H1 (cell line): Measurements from ENCODE around the gene MRPL20. TPM values are rescaled to one million over a fixed set of nuclear protein-coding genes. Genes with fewer than 3 reads are reported as not detected.

ENCODE experiments used
- BACH1 ChIP-seq: IDR thresholded peaks from 2 replicates; pipeline ENCODE4 v1.6.1; 2012; ENCODE audit warnings: low read length, improper control_type of control experiment
- CREB1 ChIP-seq: IDR thresholded peaks from 2 replicates; pipeline ENCODE4 v1.6.1; 2012; ENCODE audit warnings: inconsistent platforms
- CTCF ChIP-seq, 3 experiments: IDR thresholded peaks; 1 replicate in 2 of 3; 2 replicates in 1 of 3; pipeline versions ENCODE4 v1.5.1 to v1.6.1; 2011; ENCODE audit warnings: low read length in 3 of 3, mild to moderate bottlenecking in 3 of 3, inconsistent platforms in 2 of 3, low read depth in 1 of 3, moderate library complexity in 1 of 3; ENCODE audit not compliant: insufficient read depth in 1 of 3; ENCODE audit errors: control extremely low read depth in 1 of 3
- EZH2 ChIP-seq: fragments of 200-600 bp; sonication (generic); IDR thresholded peaks from 2 replicates; pipeline ENCODE4 v1.7.1; 2012; ENCODE audit warnings: low read depth, mild to moderate bottlenecking, moderate library complexity, low read length, inconsistent platforms; ENCODE audit not compliant: severe bottlenecking
- GABPA ChIP-seq: IDR thresholded peaks from 2 replicates; pipeline ENCODE4 v1.6.1; 2011; ENCODE audit warnings: mild to moderate bottlenecking, low read length, moderate library complexity, borderline replicate concordance; ENCODE audit not compliant: insufficient read depth
- KDM4A ChIP-seq: IDR thresholded peaks from one replicate; pipeline ENCODE4 v1.7.1; 2012; ENCODE audit warnings: low read depth, mild to moderate bottlenecking, moderate library complexity, low read length, inconsistent platforms; ENCODE audit not compliant: severe bottlenecking
- NANOG ChIP-seq: IDR thresholded peaks from 2 replicates; pipeline ENCODE4 v1.6.1; 2011; ENCODE audit warnings: low read length, low read depth, mild to moderate bottlenecking, inconsistent platforms; ENCODE audit not compliant: insufficient read depth, poor library complexity, severe bottlenecking
- POU5F1 ChIP-seq: IDR thresholded peaks from 2 replicates; pipeline ENCODE4 v1.6.1; 2011; ENCODE audit warnings: low read depth, mild to moderate bottlenecking, low read length, moderate library complexity
- RNF2 ChIP-seq: fragments of 200-900, 300-1000 bp; sonication (generic); IDR thresholded peaks from 2 replicates; pipeline ENCODE4 v1.7.1; 2016; ENCODE audit warnings: borderline replicate concordance, low read depth, mild to moderate bottlenecking, antibody characterized with exemption, low read length; ENCODE audit not compliant: poor library complexity, severe bottlenecking; ENCODE audit errors: missing control alignments
- SIN3A ChIP-seq, 2 experiments: IDR thresholded peaks in 1 of 2; conservative IDR thresholded peaks in 1 of 2; 2 replicates each; pipeline ENCODE4 v1.6.1; 2011 to 2012; ENCODE audit warnings: low read length in 2 of 2, improper control_type of control experiment in 1 of 2, low read depth in 1 of 2, mild to moderate bottlenecking in 1 of 2
- SP1 ChIP-seq: IDR thresholded peaks from 2 replicates; pipeline ENCODE4 v1.6.1; 2011; ENCODE audit warnings: low read depth, low read length
- TBP ChIP-seq: IDR thresholded peaks from 2 replicates; pipeline ENCODE4 v1.6.1; 2011; ENCODE audit warnings: low read depth, low read length, improper control_type of control experiment
- polyA plus RNA-seq, 7 experiments: library from polyadenylated mRNA; depleted of rRNA in 3 of 7; stranded (reverse) in 5 of 7; unstranded in 2 of 7; fragments of >200 nt in 5 of 7; fragments of 200-250 nt in 2 of 7; gene quantifications; 1 replicate in 5 of 7; 2 replicates in 1 of 7; 4 replicates in 1 of 7; pipeline versions ENCODE4 v1.2.1 to v1.2.3, GENCODE V29; 2011 to 2013; ENCODE audit warnings: missing spikeins in 2 of 7, mixed read lengths in 2 of 7
- total RNA-seq: library from RNA; stranded (reverse); fragmentation: NEBNext Ultra II Directional; extraction: Animal tissue kit (Norgen Biotek cat#: 25700); gene quantifications from 2 replicates; pipeline ENCODE4 v1.2.1, GENCODE V29; 2021

The MRPL20 gene
- total and polyA plus RNA-seq, 2 of the 8 experiments (the other 6 are each of a cell fraction or from before 2014, with no cell fraction given): 126 to 151 TPM

- peak in 2 of 3 experiments; percentile 13 to 32; a peak in 3 of 4 replicates for TF ChIP-seq CTCF (IDR thresholded peaks at IDR 0.05; ENCODE audit: control extremely low read depth in 1 of 3, insufficient read depth in 1 of 3, low read depth in 1 of 3, low read length in 3 of 3)
- TF ChIP-seq SIN3A (conservative IDR thresholded peaks at IDR 0.05 in 1 of 2, IDR thresholded peaks at IDR 0.05 in 1 of 2; ENCODE audit: low read depth in 1 of 2, low read length in 2 of 2): no peak
- no peak for TF ChIP-seq NANOG
- no peak for TF ChIP-seq BACH1
- peak; percentile 16; the same call in 1 of the 2 replicates for TF ChIP-seq TBP
- no peak for TF ChIP-seq KDM4A
- TF ChIP-seq EZH2: no peak
- no peak for TF ChIP-seq POU5F1
- no peak; the same call in none of the 2 replicates for TF ChIP-seq GABPA
- TF ChIP-seq CREB1: no peak
- no peak for TF ChIP-seq SP1
- TF ChIP-seq RNF2: no peak
- TF ChIP-seq, all 59 proteins: peak for 3
Measured at GRCh38 chr1:1430114-1430982, 23.3 kb upstream of the MRPL20 start (continued).
